AG04450 (cell line): ENCODE results near the gene ZSWIM5. TPM values are rescaled to one million over a fixed set of nuclear protein-coding genes. Genes with fewer than 3 reads are reported as not detected.
"Not testable (repeated sequence)": the region's sequence is repeated elsewhere in the genome, so short reads cannot be mapped to it uniquely, and the experiment has no call there.

Experiments used
- CTCF ChIA-PET: fragments of 300-600, 350-600 bp; formaldehyde crosslinking; extraction: SDS; loops from one replicate; lab custom pipeline; 2022; ENCODE audit warnings: antibody characterized with exemption, inconsistent platforms; lab: Charles Lee
- POLR2A ChIA-PET: fragments of 350-600 bp; formaldehyde crosslinking; extraction: SDS; loops from one replicate; lab custom pipeline; 2021; ENCODE audit warnings: antibody characterized with exemption, inconsistent platforms; lab: Yijun Ruan, JAX
- DNase-seq: peaks from one replicate; pipeline ENCODE4 v3.0.0-alpha.2; 2011; ENCODE audit warnings: low read depth, low spot score
- H3K27ac ChIP-seq: one replicate; pipeline ENCODE4 v1.5.1; 2012; ENCODE audit warnings: low read depth, low read length, control low read depth
- H3K27me3 ChIP-seq: one replicate; pipeline ENCODE4 v1.6.0; 2012; ENCODE audit warnings: low read length; ENCODE audit not compliant: control insufficient read depth, insufficient read depth
- H3K4me3 ChIP-seq: 2 replicates; pipeline ENCODE4 v1.5.1; 2011; ENCODE audit warnings: mild to moderate bottlenecking, low read depth, low read length, control low read depth
- H3K9me3 ChIP-seq: 2 replicates; pipeline ENCODE4 v1.5.1; 2012; ENCODE audit warnings: low read length; ENCODE audit not compliant: control insufficient read depth, insufficient read depth
- CTCF ChIP-seq: IDR thresholded peaks from 2 replicates; pipeline ENCODE4 v1.5.1; 2011; ENCODE audit warnings: low read depth, low read length, control low read depth, inconsistent platforms
- polyA plus RNA-seq: library from polyadenylated mRNA; depleted of rRNA; stranded (reverse); fragments of >200 nt; gene quantifications from 2 replicates; pipeline ENCODE4 v1.2.3, GENCODE V29; 2011

ZSWIM5 gene
- polyA plus RNA-seq, 1 experiment, result 0.06 TPM

GRCh38 chr1:45141247-45142003 is 65.0 kb downstream of the ZSWIM5 start:
- CTCF ChIA-PET, result no interaction called here
- H3K9me3 ChIP-seq, result no peaks in the 10 kb centered on the region
- DNase-seq, result no peak
- peaks cover 7% of the 10 kb centered on the region for H3K27me3 ChIP-seq
- TF ChIP-seq CTCF, result no peak
- no peak overlapping the region for H3K4me3 ChIP-seq
- POLR2A ChIA-PET, result no interaction called here
- H3K27ac ChIP-seq, result no peak overlapping the region

DNA sequence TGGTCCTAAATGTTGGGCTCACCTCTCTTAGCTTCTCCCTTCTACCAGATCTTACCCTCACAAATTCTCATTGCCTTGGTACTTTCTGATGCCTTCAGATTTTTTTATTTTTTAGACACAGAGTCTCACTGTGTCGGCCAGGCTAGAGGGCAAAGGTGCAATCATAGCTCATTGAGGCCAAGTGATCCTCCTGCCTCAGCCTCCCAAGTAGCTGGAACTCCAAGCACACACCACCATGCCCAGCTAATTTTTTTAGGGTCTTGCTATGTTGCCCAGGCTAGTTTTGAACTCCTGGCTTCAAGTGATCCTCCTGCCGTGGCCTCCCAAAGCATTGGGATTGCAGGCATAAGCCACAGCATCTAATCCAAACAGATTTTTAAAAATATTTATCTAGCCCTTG is 69.4 kb downstream of the ZSWIM5 start:
- CTCF ChIA-PET, result no interaction called here
- no peak for DNase-seq
- Histone ChIP-seq H3K9me3 (no peaks in the 10 kb centered on the region), H3K27ac (no peak overlapping the region), H3K27me3 (peaks cover 7% of the 10 kb centered on the region), H3K4me3 (no peak overlapping the region)
- no peak for TF ChIP-seq CTCF
- POLR2A ChIA-PET, result no interaction called here

DNA sequence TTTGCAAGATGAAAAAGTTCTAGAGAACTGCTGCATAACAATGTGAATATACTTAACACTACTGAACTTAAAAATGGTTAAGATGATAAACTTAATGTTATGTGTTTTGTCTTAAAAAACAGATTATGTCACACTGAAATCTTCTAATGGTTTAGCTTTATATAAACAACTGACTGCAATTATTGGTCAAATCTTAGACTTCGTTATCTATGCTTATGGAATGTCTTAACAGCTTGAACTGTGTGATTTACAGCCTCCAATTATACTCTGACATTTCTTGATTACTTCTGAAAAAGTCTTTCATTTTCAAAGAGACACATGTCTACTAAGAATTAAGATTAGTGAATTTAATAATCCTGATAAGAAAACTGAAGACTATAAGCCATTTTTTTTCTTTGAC is 71.1 kb downstream of the ZSWIM5 start:
- no peak for TF ChIP-seq CTCF
- no peaks in the 10 kb centered on the region for H3K9me3 ChIP-seq
- H3K4me3 ChIP-seq, result no peak overlapping the region
- POLR2A ChIA-PET, result no interaction called here
- CTCF ChIA-PET, result no interaction called here
- no peak overlapping the region for H3K27ac ChIP-seq
- DNase-seq, result no peak
- H3K27me3 ChIP-seq, result no peaks in the 10 kb centered on the region

DNA sequence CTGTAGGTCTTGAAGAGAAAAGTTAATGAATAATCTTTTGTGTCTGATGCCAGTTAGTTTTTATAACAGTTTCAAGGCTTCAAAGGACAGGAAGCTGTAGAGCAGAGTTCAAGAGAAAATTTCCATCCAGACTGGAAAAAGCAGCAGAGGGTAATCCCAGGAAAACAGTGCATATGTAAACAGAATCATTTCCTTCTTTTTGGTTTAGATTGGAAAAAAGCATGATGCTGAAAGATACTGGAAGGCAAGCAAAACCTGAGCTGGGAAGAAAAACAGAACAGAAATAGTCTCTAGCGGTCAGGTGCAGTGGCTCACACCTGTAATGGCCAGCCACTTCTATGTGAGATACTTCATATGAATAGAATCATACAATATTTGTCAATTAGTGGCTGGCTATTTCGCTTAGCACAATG is 71.9 kb downstream of the ZSWIM5 start:
- Histone ChIP-seq H3K27ac (no peak overlapping the region), H3K27me3 (no peaks in the 10 kb centered on the region), H3K9me3 (no peaks in the 10 kb centered on the region), H3K4me3 (no peak overlapping the region)
- TF ChIP-seq CTCF, result no peak
- ChIA-PET CTCF (no interaction called here), POLR2A (no interaction called here)
- no peak for DNase-seq

DNA sequence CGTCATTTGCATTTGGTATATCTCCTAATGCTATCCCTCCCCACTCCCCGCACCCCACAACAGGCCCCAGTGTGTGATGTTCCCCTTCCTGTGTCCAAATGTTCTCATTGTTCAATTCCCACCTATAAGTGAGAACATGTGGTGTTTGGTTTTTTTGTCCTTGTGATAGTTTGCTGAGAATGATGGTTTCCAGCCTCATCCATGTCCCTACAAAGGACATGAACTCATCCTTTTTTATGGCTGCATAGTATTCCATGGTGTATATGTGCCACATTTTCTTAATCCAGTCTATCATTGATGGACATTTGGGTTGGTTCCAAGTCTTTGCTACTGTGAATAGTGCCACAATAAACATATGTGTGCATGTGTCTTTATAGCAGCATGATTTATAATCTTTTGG is 73.7 kb downstream of the ZSWIM5 start:
- CTCF ChIA-PET, H3K27ac ChIP-seq, H3K27me3 ChIP-seq, H3K4me3 ChIP-seq, POLR2A ChIA-PET, DNase-seq, H3K9me3 ChIP-seq: not testable (repeated sequence)
